Activated effector memory CD4-positive, alpha-beta T cell treated with anti-CD3 and anti-CD28 coated beads, Interleukin-2, amount 50 U/mL, for 16 hours (primary cell): Measurements from ENCODE around the gene LMAN2.
A peak's percentile ranks its signal among the peaks of the same experiment; 100 is the strongest.

Experiments used
- DNase-seq: peaks from one replicate; pipeline ENCODE4 v3.0.0-alpha.2; 2020

LMAN2 gene

GRCh38 chr5:177351392-177352329 is at the start of gene LMAN2:
Gene LMAN2 (minus strand): TSS chr5:177351668. CDS start chr5:177351647, 21 bp downstream.
- peak; percentile 96 for DNase-seq

- no peak for DNase-seq
Measured at GRCh38 chr5:177399997-177400868, 48.8 kb upstream of the LMAN2 start, which contains the start of gene PFN3. Gene PFN3 (minus strand): TSS chr5:177400661. CDS start chr5:177400576, 85 bp downstream.

GRCh38 chr5:177397875-177398390 is 46.5 kb upstream of the LMAN2 start:
- DNase-seq = no peak

GRCh38 chr5:177396807-177397206 is 45.3 kb upstream of the LMAN2 start:
- no peak for DNase-seq

GRCh38 chr5:177396078-177396477 is 44.6 kb upstream of the LMAN2 start:
- DNase-seq = no peak

GRCh38 chr5:177393990-177394389 is 42.5 kb upstream of the LMAN2 start:
- DNase-seq = no peak

GRCh38 chr5:177393206-177393765 is 41.8 kb upstream of the LMAN2 start:
- DNase-seq = no peak

- DNase-seq = no peak
Measured at GRCh38 chr5:177392765-177393164, 41.3 kb upstream of the LMAN2 start.

GRCh38 chr5:177390363-177391300 is 39.2 kb upstream of the LMAN2 start:
- peak; percentile 93 for DNase-seq

- DNase-seq = peak; percentile 80
Measured at GRCh38 chr5:177389241-177390169, 38.0 kb upstream of the LMAN2 start.

- DNase-seq = no peak
Measured at GRCh38 chr5:177388521-177389052, 37.1 kb upstream of the LMAN2 start.

GRCh38 chr5:177387405-177387804 is 35.9 kb upstream of the LMAN2 start:
- DNase-seq = no peak

- DNase-seq = no peak
Measured at GRCh38 chr5:177386542-177386941, 35.1 kb upstream of the LMAN2 start.

- no peak for DNase-seq
Measured at GRCh38 chr5:177385720-177386119, 34.3 kb upstream of the LMAN2 start.

- DNase-seq = no peak
Measured at GRCh38 chr5:177384134-177384533, 32.7 kb upstream of the LMAN2 start, which contains the start of gene SLC34A1. Gene SLC34A1 (plus strand): TSS chr5:177384434. CDS start chr5:177385742, 1,308 bp downstream.

- no peak for DNase-seq
Measured at GRCh38 chr5:177383181-177383580, 31.7 kb upstream of the LMAN2 start.

- DNase-seq = no peak
Measured at GRCh38 chr5:177382423-177383029, 31.1 kb upstream of the LMAN2 start.

- no peak for DNase-seq
Measured at GRCh38 chr5:177380805-177381126, 29.3 kb upstream of the LMAN2 start.
